K562 (cell line): ENCODE results near the gene TSPAN15. TPM values are rescaled to one million over a fixed set of nuclear protein-coding genes. Genes with fewer than 3 reads are reported as not detected.

ENCODE experiments used
- BCL6 ChIP-seq: fragments of 250-450 bp; sonication (Bioruptor Pico); IDR thresholded peaks from 2 replicates; pipeline ENCODE4 v1.4.0; 2020
- BRCA1 ChIP-seq, 2 experiments: fragments of 450-650 bp in 1 of 2; sonication (generic) in 1 of 2; formaldehyde crosslinking in 1 of 2; IDR thresholded peaks; 2 replicates each; pipeline versions ENCODE4 v1.5.0 to v1.6.1; 2017 to 2020; ENCODE audit warnings: mild to moderate bottlenecking in 1 of 2, missing genetic modification reagents in 1 of 2
- CXXC5 ChIP-seq: fragments of 250-450 bp; sonication (Bioruptor Pico); IDR thresholded peaks from 2 replicates; pipeline ENCODE4 v1.8.0; 2022; ENCODE audit warnings: inconsistent platforms, mild to moderate bottlenecking, moderate library complexity
- EGR1 ChIP-seq: fragments of 450-650 bp; conservative IDR thresholded peaks from 2 replicates; pipeline ENCODE4 v1.6.1; 2017; ENCODE audit warnings: mild to moderate bottlenecking
- KDM5B ChIP-seq: fragments of 200-600 bp; sonication (generic); IDR thresholded peaks from 2 replicates; pipeline ENCODE4 v1.6.1; 2012; ENCODE audit warnings: low read depth, mild to moderate bottlenecking, moderate library complexity, low read length, control low read depth, inconsistent platforms; ENCODE audit not compliant: insufficient replicate concordance
- POLR2G ChIP-seq: fragments of 200-400 bp; formaldehyde crosslinking; IDR thresholded peaks from 2 replicates; pipeline ENCODE4 v1.6.1; 2017; ENCODE audit warnings: low read depth, mild to moderate bottlenecking, antibody characterized with exemption, low read length, moderate library complexity
- RFX1 ChIP-seq: fragments of 450-650 bp; IDR thresholded peaks from 2 replicates; pipeline ENCODE4 v1.6.1; 2016; ENCODE audit warnings: mild to moderate bottlenecking, moderate library complexity
- ZC3H8 ChIP-seq: fragments of 450-650 bp; IDR thresholded peaks from 2 replicates; pipeline ENCODE4 v1.6.1; 2017
- ZNF584 ChIP-seq: fragments of 200-800 bp; sonication (Bioruptor generic); IDR thresholded peaks from 2 replicates; pipeline ENCODE4 v1.6.1; 2016; ENCODE audit warnings: low read depth, mild to moderate bottlenecking, missing genetic modification characterization, missing compliant biosample characterization
- polyA plus RNA-seq, 8 experiments: library from polyadenylated mRNA; depleted of rRNA in 4 of 8; stranded (reverse) in 5 of 8; unstranded in 3 of 8; fragments of >200 nt; fragmentation: Nextera tagmentation in 2 of 8; fragmentation: Illumina TruSeq in 1 of 8; extraction: Ambion mirVana in 2 of 8; extraction: Trizol in 1 of 8; gene quantifications; 2 replicates each; pipeline versions ENCODE4 v1.2.1 to v1.2.3, GENCODE V29; 2011 to 2014; ENCODE audit warnings: inconsistent platforms in 1 of 8, missing spikeins in 1 of 8
- total RNA-seq, 7 experiments: library from RNA; depleted of rRNA in 6 of 7; stranded (reverse); fragments of >200 nt in 6 of 7; fragmentation: Illumina TruSeq in 2 of 7; extraction: Trizol in 2 of 7; gene quantifications; 2 replicates each; pipeline versions ENCODE4 v1.2.1 to v1.2.3, GENCODE V29; 2011 to 2021; ENCODE audit warnings: low replicate concordance in 1 of 7
- TF ChIP-seq, protein P1 (sequence below): fragments of 450-650 bp; IDR thresholded peaks from 2 replicates; pipeline ENCODE4 v1.6.1; 2016; ENCODE audit warnings: mild to moderate bottlenecking, moderate library complexity
- TF ChIP-seq, protein P2 (sequence below): sonication (generic); formaldehyde crosslinking; IDR thresholded peaks from 2 replicates; pipeline ENCODE4 v1.8.0; 2022; ENCODE audit warnings: missing genetic modification reagents, mild to moderate bottlenecking, moderate library complexity, borderline replicate concordance
- TF ChIP-seq, protein P3 (sequence below): fragments of 250-450 bp; sonication (Bioruptor Pico); IDR thresholded peaks from 2 replicates; pipeline ENCODE4 v1.5.0; 2021; ENCODE audit warnings: mild to moderate bottlenecking, borderline replicate concordance

The TSPAN15 gene
- total and polyA plus RNA-seq, 9 of the 15 experiments (the other 6 are each of a cell fraction or from before 2014, with no cell fraction given): 0.33 to 1.0 (median 0.45) TPM; not detected in 2

DNA sequence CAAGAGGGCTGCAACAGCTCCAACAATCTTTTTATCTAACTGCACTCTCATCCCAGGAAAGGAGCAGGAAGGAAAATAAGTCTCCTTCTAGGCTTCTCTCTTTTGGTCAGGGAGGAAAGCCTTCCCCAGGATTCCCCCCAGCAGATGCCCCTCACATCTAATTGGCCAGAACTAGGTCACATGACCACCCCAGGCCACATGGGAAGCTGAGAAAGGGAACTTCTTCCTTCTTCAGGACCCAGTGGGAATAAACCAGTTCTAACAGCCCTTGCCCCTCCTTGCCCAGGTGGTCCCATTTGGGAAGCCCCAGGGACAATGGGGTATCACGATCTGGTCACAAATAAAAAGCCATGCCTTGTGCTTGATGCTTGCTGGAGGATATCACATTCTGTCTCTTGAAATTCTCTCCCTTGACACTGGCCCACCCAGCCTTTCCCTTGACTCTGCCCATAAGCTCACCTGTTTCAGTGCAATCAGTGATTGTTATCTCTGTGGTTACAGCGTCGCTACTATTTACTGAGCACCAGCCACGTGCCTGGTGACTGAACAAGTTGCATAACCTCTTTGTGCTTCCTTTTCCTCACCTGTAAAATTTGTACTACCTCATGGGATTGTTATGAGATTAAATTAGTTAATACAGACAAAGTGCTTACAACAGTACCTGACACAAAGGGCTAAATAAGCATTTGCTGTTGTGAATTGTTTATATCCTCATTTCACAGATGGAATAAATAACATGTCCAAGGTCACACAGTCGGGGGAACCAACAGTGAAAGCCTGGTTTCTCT is 25.6 kb upstream of the TSPAN15 start (continued):
- TF ChIP-seq CXXC5 (CRISPR knock-in tag) (0 out of 2 replicates have a peak, but pooled peaks have one; percentile 29), EGR1 (no peak), ZC3H8 (no peak), BCL6 (CRISPR knock-in tag) (no peak), POLR2G (no peak), BRCA1 (IDR thresholded peaks at IDR 0.05) (no peak), BRCA1 (CRISPR knock-in tag; IDR thresholded peaks at IDR 0.05) (no peak), RFX1 (no peak), ZNF584 (CRISPR knock-in tag) (no peak), KDM5B (no peak)
- TF ChIP-seq, protein P1, sequence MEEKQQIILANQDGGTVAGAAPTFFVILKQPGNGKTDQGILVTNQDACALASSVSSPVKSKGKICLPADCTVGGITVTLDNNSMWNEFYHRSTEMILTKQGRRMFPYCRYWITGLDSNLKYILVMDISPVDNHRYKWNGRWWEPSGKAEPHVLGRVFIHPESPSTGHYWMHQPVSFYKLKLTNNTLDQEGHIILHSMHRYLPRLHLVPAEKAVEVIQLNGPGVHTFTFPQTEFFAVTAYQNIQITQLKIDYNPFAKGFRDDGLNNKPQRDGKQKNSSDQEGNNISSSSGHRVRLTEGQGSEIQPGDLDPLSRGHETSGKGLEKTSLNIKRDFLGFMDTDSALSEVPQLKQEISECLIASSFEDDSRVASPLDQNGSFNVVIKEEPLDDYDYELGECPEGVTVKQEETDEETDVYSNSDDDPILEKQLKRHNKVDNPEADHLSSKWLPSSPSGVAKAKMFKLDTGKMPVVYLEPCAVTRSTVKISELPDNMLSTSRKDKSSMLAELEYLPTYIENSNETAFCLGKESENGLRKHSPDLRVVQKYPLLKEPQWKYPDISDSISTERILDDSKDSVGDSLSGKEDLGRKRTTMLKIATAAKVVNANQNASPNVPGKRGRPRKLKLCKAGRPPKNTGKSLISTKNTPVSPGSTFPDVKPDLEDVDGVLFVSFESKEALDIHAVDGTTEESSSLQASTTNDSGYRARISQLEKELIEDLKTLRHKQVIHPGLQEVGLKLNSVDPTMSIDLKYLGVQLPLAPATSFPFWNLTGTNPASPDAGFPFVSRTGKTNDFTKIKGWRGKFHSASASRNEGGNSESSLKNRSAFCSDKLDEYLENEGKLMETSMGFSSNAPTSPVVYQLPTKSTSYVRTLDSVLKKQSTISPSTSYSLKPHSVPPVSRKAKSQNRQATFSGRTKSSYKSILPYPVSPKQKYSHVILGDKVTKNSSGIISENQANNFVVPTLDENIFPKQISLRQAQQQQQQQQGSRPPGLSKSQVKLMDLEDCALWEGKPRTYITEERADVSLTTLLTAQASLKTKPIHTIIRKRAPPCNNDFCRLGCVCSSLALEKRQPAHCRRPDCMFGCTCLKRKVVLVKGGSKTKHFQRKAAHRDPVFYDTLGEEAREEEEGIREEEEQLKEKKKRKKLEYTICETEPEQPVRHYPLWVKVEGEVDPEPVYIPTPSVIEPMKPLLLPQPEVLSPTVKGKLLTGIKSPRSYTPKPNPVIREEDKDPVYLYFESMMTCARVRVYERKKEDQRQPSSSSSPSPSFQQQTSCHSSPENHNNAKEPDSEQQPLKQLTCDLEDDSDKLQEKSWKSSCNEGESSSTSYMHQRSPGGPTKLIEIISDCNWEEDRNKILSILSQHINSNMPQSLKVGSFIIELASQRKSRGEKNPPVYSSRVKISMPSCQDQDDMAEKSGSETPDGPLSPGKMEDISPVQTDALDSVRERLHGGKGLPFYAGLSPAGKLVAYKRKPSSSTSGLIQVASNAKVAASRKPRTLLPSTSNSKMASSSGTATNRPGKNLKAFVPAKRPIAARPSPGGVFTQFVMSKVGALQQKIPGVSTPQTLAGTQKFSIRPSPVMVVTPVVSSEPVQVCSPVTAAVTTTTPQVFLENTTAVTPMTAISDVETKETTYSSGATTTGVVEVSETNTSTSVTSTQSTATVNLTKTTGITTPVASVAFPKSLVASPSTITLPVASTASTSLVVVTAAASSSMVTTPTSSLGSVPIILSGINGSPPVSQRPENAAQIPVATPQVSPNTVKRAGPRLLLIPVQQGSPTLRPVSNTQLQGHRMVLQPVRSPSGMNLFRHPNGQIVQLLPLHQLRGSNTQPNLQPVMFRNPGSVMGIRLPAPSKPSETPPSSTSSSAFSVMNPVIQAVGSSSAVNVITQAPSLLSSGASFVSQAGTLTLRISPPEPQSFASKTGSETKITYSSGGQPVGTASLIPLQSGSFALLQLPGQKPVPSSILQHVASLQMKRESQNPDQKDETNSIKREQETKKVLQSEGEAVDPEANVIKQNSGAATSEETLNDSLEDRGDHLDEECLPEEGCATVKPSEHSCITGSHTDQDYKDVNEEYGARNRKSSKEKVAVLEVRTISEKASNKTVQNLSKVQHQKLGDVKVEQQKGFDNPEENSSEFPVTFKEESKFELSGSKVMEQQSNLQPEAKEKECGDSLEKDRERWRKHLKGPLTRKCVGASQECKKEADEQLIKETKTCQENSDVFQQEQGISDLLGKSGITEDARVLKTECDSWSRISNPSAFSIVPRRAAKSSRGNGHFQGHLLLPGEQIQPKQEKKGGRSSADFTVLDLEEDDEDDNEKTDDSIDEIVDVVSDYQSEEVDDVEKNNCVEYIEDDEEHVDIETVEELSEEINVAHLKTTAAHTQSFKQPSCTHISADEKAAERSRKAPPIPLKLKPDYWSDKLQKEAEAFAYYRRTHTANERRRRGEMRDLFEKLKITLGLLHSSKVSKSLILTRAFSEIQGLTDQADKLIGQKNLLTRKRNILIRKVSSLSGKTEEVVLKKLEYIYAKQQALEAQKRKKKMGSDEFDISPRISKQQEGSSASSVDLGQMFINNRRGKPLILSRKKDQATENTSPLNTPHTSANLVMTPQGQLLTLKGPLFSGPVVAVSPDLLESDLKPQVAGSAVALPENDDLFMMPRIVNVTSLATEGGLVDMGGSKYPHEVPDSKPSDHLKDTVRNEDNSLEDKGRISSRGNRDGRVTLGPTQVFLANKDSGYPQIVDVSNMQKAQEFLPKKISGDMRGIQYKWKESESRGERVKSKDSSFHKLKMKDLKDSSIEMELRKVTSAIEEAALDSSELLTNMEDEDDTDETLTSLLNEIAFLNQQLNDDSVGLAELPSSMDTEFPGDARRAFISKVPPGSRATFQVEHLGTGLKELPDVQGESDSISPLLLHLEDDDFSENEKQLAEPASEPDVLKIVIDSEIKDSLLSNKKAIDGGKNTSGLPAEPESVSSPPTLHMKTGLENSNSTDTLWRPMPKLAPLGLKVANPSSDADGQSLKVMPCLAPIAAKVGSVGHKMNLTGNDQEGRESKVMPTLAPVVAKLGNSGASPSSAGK: peak; percentile 60
- TF ChIP-seq, protein P2, sequence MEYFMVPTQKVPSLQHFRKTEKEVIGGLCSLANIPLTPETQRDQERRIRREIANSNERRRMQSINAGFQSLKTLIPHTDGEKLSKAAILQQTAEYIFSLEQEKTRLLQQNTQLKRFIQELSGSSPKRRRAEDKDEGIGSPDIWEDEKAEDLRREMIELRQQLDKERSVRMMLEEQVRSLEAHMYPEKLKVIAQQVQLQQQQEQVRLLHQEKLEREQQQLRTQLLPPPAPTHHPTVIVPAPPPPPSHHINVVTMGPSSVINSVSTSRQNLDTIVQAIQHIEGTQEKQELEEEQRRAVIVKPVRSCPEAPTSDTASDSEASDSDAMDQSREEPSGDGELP (CRISPR knock-in tag): no peak
- TF ChIP-seq, protein P3, sequence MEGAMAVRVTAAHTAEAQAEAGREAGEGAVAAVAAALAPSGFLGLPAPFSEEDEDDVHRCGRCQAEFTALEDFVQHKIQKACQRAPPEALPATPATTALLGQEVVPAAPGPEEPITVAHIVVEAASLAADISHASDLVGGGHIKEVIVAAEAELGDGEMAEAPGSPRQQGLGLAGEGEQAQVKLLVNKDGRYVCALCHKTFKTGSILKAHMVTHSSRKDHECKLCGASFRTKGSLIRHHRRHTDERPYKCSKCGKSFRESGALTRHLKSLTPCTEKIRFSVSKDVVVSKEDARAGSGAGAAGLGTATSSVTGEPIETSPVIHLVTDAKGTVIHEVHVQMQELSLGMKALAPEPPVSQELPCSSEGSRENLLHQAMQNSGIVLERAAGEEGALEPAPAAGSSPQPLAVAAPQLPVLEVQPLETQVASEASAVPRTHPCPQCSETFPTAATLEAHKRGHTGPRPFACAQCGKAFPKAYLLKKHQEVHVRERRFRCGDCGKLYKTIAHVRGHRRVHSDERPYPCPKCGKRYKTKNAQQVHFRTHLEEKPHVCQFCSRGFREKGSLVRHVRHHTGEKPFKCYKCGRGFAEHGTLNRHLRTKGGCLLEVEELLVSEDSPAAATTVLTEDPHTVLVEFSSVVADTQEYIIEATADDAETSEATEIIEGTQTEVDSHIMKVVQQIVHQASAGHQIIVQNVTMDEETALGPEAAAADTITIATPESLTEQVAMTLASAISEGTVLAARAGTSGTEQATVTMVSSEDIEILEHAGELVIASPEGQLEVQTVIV (CRISPR knock-in tag): no peak
